22Rv1 (cell line): Measurements from ENCODE around the gene CRB1.

Experiments used
- H3K27ac ChIP-seq: fragments of 450-650 bp; 2 replicates; pipeline ENCODE4 v1.5.1; 2017
- CTCF ChIP-seq: fragments of 450-650 bp; IDR thresholded peaks from 2 replicates; pipeline ENCODE4 v1.5.1; 2017; ENCODE audit warnings: mild to moderate bottlenecking
- ZFX ChIP-seq: fragments of 450-650 bp; IDR thresholded peaks from 2 replicates; pipeline ENCODE4 v1.6.1; 2017; ENCODE audit warnings: antibody characterized with exemption, borderline replicate concordance

CRB1 gene

GRCh38 chr1:197287863-197288262, 19.8 kb downstream of the CRB1 start:
- H3K27ac ChIP-seq = no peak overlapping the region
- TF ChIP-seq CTCF (no peak), ZFX (no peak)

DNA sequence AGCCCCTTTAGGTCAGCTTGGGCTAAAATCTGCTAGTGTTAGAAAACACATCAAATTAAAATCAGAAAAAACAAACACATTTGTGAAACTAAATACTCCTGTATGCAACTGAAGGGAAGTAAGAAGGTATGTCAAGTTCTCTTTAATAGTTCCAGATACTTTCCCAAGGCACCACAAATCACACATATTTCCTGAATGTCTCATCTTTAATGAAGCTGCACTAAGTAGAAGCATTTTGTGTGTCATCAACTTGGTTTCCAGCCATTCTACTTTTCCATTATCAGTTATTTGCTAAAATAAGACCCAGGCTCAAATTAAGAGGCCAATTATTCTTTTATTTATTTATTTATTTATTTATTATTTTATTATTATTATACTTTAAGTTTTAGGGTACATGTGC, 34.7 kb downstream of the CRB1 start:
- H3K27ac ChIP-seq = no peak overlapping the region
- TF ChIP-seq ZFX (no peak), CTCF (no peak)

- TF ChIP-seq CTCF (no peak), ZFX (no peak)
Observed at GRCh38 chr1:197303463-197303862, 35.4 kb downstream of the CRB1 start.

GRCh38 chr1:197304638-197305200, 36.7 kb downstream of the CRB1 start:
- no peak for TF ChIP-seq CTCF
- no peak for TF ChIP-seq ZFX
- H3K27ac ChIP-seq = no peak overlapping the region

More at GRCh38 chr1:197303463-197303862, 35.4 kb downstream of the CRB1 start:
- H3K27ac ChIP-seq = no peak overlapping the region

DNA sequence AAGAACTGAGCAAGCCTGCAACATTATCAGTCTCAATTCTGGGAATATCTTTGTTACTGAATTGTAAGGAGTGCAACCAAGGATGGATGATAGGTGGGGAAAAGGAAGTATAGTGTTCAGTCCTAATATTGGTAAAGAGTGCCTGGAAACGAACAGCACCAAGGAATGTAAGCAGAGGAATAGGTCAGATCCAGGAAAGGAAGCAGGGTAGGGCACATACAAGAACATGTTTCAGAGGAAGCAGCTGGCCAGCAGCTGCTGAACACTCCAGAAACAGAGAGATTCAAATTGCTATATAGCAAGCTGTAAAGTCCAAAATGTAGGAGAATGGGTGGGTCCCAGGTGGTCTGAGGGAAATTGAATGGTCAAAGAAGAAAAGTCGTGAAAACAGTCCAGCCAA, 37.9 kb downstream of the CRB1 start:
- TF ChIP-seq ZFX (no peak), CTCF (no peak)

GRCh38 chr1:197306381-197307062, 38.5 kb downstream of the CRB1 start:
- H3K27ac ChIP-seq = no peak overlapping the region
- no peak for TF ChIP-seq CTCF
- no peak for TF ChIP-seq ZFX

More for the DNA sequence above, 37.9 kb downstream of the CRB1 start:
- H3K27ac ChIP-seq = no peak overlapping the region

- TF ChIP-seq CTCF (no peak), ZFX (no peak)
- no peak overlapping the region for H3K27ac ChIP-seq
Observed at GRCh38 chr1:197307136-197307535, 39.1 kb downstream of the CRB1 start.
